Endodermal cell (in vitro differentiated cells): ENCODE data around the gene TRIM33. TPM values are rescaled to one million over a fixed set of nuclear protein-coding genes. Genes with fewer than 3 reads are reported as not detected.

Source experiments
- DNase-seq: peaks from one replicate; pipeline ENCODE4 v3.0.0-alpha.2; 2017
- H3K27ac ChIP-seq: 2 replicates; pipeline ENCODE4 v1.5.1; 2013; ENCODE audit warnings: mild to moderate bottlenecking, low read depth, low read length, moderate library complexity
- H3K27me3 ChIP-seq: 2 replicates; pipeline ENCODE4 v1.6.1; 2013; ENCODE audit warnings: mild to moderate bottlenecking, low read length, moderate library complexity; ENCODE audit not compliant: insufficient read depth, control insufficient read depth, poor library complexity, severe bottlenecking
- H3K36me3 ChIP-seq: 2 replicates; pipeline ENCODE4 v1.7.0; 2013; ENCODE audit warnings: mild to moderate bottlenecking, low read length, moderate library complexity; ENCODE audit not compliant: control insufficient read depth, insufficient read depth
- H3K4me1 ChIP-seq: one replicate; pipeline ENCODE4 v1.7.0; 2013; ENCODE audit warnings: low read length; ENCODE audit not compliant: control insufficient read depth, insufficient read depth
- H3K4me3 ChIP-seq: 2 replicates; pipeline ENCODE4 v1.5.1; 2013; ENCODE audit warnings: mild to moderate bottlenecking, low read length, moderate library complexity
- H3K9ac ChIP-seq: 2 replicates; pipeline ENCODE4 v1.6.1; 2013; ENCODE audit warnings: mild to moderate bottlenecking, low read length, moderate library complexity; ENCODE audit not compliant: poor library complexity, severe bottlenecking; ENCODE audit errors: extremely low read depth
- H3K9me3 ChIP-seq: 2 replicates; pipeline ENCODE4 v1.6.1; 2013; ENCODE audit warnings: mild to moderate bottlenecking, low read length, moderate library complexity; ENCODE audit not compliant: control insufficient read depth
- H3K27ac Mint-ChIP-seq: 2 replicates; pipeline ENCODE4 v1.8.0; 2020; ENCODE audit warnings: mixed read lengths
- H3K27me3 Mint-ChIP-seq: 2 replicates; pipeline ENCODE4 v1.8.0; 2021; ENCODE audit warnings: mild to moderate bottlenecking, mixed read lengths; ENCODE audit not compliant: insufficient read depth
- H3K36me3 Mint-ChIP-seq: 2 replicates; pipeline ENCODE4 v1.8.0; 2020; ENCODE audit warnings: low read depth, mixed read lengths
- H3K4me1 Mint-ChIP-seq: 2 replicates; pipeline ENCODE4 v1.8.0; 2020; ENCODE audit warnings: mixed read lengths
- H3K4me3 Mint-ChIP-seq: 2 replicates; pipeline ENCODE4 v1.8.0; 2020; ENCODE audit warnings: mild to moderate bottlenecking, moderate library complexity, mixed read lengths
- H3K9me3 Mint-ChIP-seq: 2 replicates; pipeline ENCODE4 v1.8.0; 2020; ENCODE audit warnings: mild to moderate bottlenecking, mixed read lengths
- CTCF ChIP-seq: fragments of 200-600 bp; sonication (generic); conservative IDR thresholded peaks from 2 replicates; pipeline ENCODE4 v1.5.0; 2021; ENCODE audit warnings: antibody characterized with exemption, mild to moderate bottlenecking
- WGBS, 2 experiments: methylation state at CpG; one replicate each; pipeline versions ENCODE4 v1.1.5 to v1.1.7; 2013; ENCODE audit warnings: missing lambda C conversion rate in 2 of 2, mixed read lengths in 1 of 2; ENCODE audit not compliant: insufficient coverage in 1 of 2, insufficient read length in 1 of 2; 5-methylcytosine and 5-hydroxymethylcytosine counted together
- total RNA-seq, 2 donors: library from RNA; stranded (reverse); fragmentation: NEBNext Ultra II Directional in 1 of 2; extraction: Animal tissue kit (Norgen Biotek cat#: 25700) in 1 of 2; gene quantifications; 2 replicates in 1 of 2; 3 replicates in 1 of 2; pipeline ENCODE4 v1.2.1, GENCODE V29; 2021

The TRIM33 gene
- total RNA-seq, 2 donors from 2014 or later = 47.2 to 50.6 TPM

GRCh38 chr1:114550336-114550735 is 39.3 kb upstream of the TRIM33 start:
- no peak overlapping the region for H3K4me3 ChIP-seq
- WGBS, 2 experiments = 80 to 97% methylated on average over 1 of the region's 2 CpGs
- no peaks in the 10 kb centered on the region for H3K9me3 ChIP-seq
- H3K4me3 Mint-ChIP-seq = no peak overlapping the region
- H3K9ac ChIP-seq = no peak overlapping the region
- no peak overlapping the region for H3K27ac Mint-ChIP-seq
- no peaks in the 10 kb centered on the region for H3K36me3 Mint-ChIP-seq
- no peak for TF ChIP-seq CTCF
- no peaks in the 10 kb centered on the region for H3K4me1 ChIP-seq
- no peaks in the 10 kb centered on the region for H3K9me3 Mint-ChIP-seq
- H3K4me1 Mint-ChIP-seq = peaks cover 5% of the 10 kb centered on the region
- no peaks in the 10 kb centered on the region for H3K36me3 ChIP-seq
- DNase-seq = no peak
- no peaks in the 10 kb centered on the region for H3K27me3 Mint-ChIP-seq
- no peak overlapping the region for H3K27ac ChIP-seq
- no peaks in the 10 kb centered on the region for H3K27me3 ChIP-seq

GRCh38 chr1:114549137-114549536 is 38.1 kb upstream of the TRIM33 start:
- Mint-ChIP-seq H3K9me3 (no peaks in the 10 kb centered on the region), H3K27ac (no peak overlapping the region), H3K36me3 (no peaks in the 10 kb centered on the region), H3K27me3 (peaks cover 2% of the 10 kb centered on the region), H3K4me1 (peaks cover 2% of the 10 kb centered on the region), H3K4me3 (no peak overlapping the region)
- Histone ChIP-seq H3K36me3 (no peaks in the 10 kb centered on the region), H3K27ac (no peak overlapping the region), H3K4me1 (no peaks in the 10 kb centered on the region), H3K4me3 (no peak overlapping the region), H3K9ac (no peak overlapping the region), H3K27me3 (no peaks in the 10 kb centered on the region), H3K9me3 (no peaks in the 10 kb centered on the region)
- no peak for TF ChIP-seq CTCF
- 94 to 100% methylated on average over 1 to 4 of the region's 4 CpGs for WGBS, 2 experiments
- no peak for DNase-seq

GRCh38 chr1:114547076-114547475 is 36.1 kb upstream of the TRIM33 start:
- Mint-ChIP-seq H3K27ac (no peak overlapping the region), H3K4me3 (no peak overlapping the region), H3K9me3 (no peaks in the 10 kb centered on the region), H3K4me1 (peaks cover 2% of the 10 kb centered on the region), H3K27me3 (peaks cover 4% of the 10 kb centered on the region), H3K36me3 (no peaks in the 10 kb centered on the region)
- TF ChIP-seq CTCF = no peak
- Histone ChIP-seq H3K9me3 (no peaks in the 10 kb centered on the region), H3K36me3 (no peaks in the 10 kb centered on the region), H3K27me3 (no peaks in the 10 kb centered on the region), H3K4me1 (no peaks in the 10 kb centered on the region), H3K27ac (no peak overlapping the region), H3K9ac (no peak overlapping the region), H3K4me3 (no peak overlapping the region)
- DNase-seq = no peak
- 80 to 91% methylated on average over 1 of the region's 1 CpG for WGBS, 2 experiments
